Fibroblast of mammary gland (primary cell): ENCODE results near the gene MGAT5.

ENCODE experiments used
- DNase-seq: peaks from one replicate; pipeline ENCODE4 v3.0.0-alpha.2; 2010; ENCODE audit warnings: low read depth
- H3K4me3 ChIP-seq: 2 replicates; pipeline ENCODE4 v1.5.1; 2011; ENCODE audit warnings: low read depth, mild to moderate bottlenecking, low read length, moderate library complexity; ENCODE audit not compliant: control insufficient read depth
- CTCF ChIP-seq: conservative IDR thresholded peaks from 2 replicates; pipeline ENCODE4 v1.5.1; 2011; ENCODE audit warnings: low read depth, low read length, inconsistent platforms; ENCODE audit not compliant: control insufficient read depth, insufficient read depth

Gene MGAT5

GRCh38 chr2:134405611-134406081 is 151.8 kb downstream of the MGAT5 start:
- no peak for TF ChIP-seq CTCF
- peak; percentile 90 for DNase-seq
- H3K4me3 ChIP-seq, result no peak overlapping the region

- no peak overlapping the region for H3K4me3 ChIP-seq
- TF ChIP-seq CTCF, result no peak
- DNase-seq, result no peak
Observed at GRCh38 chr2:134406311-134406710, 152.4 kb downstream of the MGAT5 start.

GRCh38 chr2:134406736-134407135 is 152.9 kb downstream of the MGAT5 start:
- H3K4me3 ChIP-seq, result no peak overlapping the region
- TF ChIP-seq CTCF, result no peak
- DNase-seq, result no peak

GRCh38 chr2:134407154-134407890 is 153.4 kb downstream of the MGAT5 start:
- H3K4me3 ChIP-seq, result no peak overlapping the region
- no peak for TF ChIP-seq CTCF
- no peak for DNase-seq

- no peak for TF ChIP-seq CTCF
- peak; percentile 79 for DNase-seq
- H3K4me3 ChIP-seq, result no peak overlapping the region
Observed at GRCh38 chr2:134408386-134408785, 154.5 kb downstream of the MGAT5 start.

- DNase-seq, result peak; percentile 63
- H3K4me3 ChIP-seq, result no peak overlapping the region
- TF ChIP-seq CTCF, result no peak
Observed at GRCh38 chr2:134408791-134409190, 154.9 kb downstream of the MGAT5 start.
